RCC 7860 (cell line): Measurements from ENCODE around the gene SMIM32.
A peak's percentile ranks its signal among the peaks of the same experiment; 100 is the strongest.

Experiments
- DNase-seq: peaks from one replicate; pipeline ENCODE4 v3.0.0-alpha.2; 2015; ENCODE audit warnings: low spot score
- FAIRE-seq: peaks from 2 replicates; lab custom pipeline; 2012; peaks lifted over from hg19 to GRCh38; lab: Jason Lieb, UNC

Gene SMIM32

DNA sequence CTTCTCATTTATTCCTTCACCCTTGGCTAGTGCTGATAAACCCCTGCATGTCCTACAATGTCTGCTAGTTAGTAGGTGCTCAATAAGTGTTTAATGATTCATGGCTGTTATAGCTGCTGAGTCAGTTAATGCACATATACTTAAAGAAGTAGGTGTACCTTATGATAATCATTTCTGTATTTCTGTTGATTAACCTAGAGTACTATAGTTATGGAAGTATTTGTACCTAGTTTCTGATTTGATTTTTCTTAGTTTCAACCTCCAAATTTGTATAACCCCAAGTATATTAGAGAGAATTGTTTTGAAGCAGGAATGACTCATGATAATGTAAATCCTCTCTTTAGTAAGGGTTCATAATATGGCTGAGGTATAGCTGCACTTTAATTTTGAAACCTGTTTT is 51.4 kb downstream of the SMIM32 start:
- DNase-seq = no peak
- peak; percentile 21 for FAIRE-seq
